Caki2 (cell line): ENCODE data around the gene NUP188. TPM values are rescaled to one million over a fixed set of nuclear protein-coding genes. Genes with fewer than 3 reads are reported as not detected.

Experiments
- DNase-seq: peaks from one replicate; pipeline ENCODE4 v3.0.0-alpha.2; 2015; ENCODE audit warnings: low read depth
- in situ Hi-C: cut with HindIII; loops from 2 replicates; pipeline ENCODE4 v1.10.0; 2016; ENCODE audit warnings: low sequenced_read_pairs, low pct_unique_long_range_greater_than_20kb, mixed read lengths
- total RNA-seq: library from RNA; depleted of rRNA; stranded (reverse); fragments of >200 nt; shearing (Covaris generic); gene quantifications from 2 replicates; pipeline ENCODE4 v1.2.3, GENCODE V29; 2014; ENCODE audit warnings: low replicate concordance; rRNA removed

The NUP188 gene, protein sequence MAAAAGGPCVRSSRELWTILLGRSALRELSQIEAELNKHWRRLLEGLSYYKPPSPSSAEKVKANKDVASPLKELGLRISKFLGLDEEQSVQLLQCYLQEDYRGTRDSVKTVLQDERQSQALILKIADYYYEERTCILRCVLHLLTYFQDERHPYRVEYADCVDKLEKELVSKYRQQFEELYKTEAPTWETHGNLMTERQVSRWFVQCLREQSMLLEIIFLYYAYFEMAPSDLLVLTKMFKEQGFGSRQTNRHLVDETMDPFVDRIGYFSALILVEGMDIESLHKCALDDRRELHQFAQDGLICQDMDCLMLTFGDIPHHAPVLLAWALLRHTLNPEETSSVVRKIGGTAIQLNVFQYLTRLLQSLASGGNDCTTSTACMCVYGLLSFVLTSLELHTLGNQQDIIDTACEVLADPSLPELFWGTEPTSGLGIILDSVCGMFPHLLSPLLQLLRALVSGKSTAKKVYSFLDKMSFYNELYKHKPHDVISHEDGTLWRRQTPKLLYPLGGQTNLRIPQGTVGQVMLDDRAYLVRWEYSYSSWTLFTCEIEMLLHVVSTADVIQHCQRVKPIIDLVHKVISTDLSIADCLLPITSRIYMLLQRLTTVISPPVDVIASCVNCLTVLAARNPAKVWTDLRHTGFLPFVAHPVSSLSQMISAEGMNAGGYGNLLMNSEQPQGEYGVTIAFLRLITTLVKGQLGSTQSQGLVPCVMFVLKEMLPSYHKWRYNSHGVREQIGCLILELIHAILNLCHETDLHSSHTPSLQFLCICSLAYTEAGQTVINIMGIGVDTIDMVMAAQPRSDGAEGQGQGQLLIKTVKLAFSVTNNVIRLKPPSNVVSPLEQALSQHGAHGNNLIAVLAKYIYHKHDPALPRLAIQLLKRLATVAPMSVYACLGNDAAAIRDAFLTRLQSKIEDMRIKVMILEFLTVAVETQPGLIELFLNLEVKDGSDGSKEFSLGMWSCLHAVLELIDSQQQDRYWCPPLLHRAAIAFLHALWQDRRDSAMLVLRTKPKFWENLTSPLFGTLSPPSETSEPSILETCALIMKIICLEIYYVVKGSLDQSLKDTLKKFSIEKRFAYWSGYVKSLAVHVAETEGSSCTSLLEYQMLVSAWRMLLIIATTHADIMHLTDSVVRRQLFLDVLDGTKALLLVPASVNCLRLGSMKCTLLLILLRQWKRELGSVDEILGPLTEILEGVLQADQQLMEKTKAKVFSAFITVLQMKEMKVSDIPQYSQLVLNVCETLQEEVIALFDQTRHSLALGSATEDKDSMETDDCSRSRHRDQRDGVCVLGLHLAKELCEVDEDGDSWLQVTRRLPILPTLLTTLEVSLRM (N-terminal part only)
- 19.6 and 22.3 TPM in 2 replicates for total RNA-seq

DNA sequence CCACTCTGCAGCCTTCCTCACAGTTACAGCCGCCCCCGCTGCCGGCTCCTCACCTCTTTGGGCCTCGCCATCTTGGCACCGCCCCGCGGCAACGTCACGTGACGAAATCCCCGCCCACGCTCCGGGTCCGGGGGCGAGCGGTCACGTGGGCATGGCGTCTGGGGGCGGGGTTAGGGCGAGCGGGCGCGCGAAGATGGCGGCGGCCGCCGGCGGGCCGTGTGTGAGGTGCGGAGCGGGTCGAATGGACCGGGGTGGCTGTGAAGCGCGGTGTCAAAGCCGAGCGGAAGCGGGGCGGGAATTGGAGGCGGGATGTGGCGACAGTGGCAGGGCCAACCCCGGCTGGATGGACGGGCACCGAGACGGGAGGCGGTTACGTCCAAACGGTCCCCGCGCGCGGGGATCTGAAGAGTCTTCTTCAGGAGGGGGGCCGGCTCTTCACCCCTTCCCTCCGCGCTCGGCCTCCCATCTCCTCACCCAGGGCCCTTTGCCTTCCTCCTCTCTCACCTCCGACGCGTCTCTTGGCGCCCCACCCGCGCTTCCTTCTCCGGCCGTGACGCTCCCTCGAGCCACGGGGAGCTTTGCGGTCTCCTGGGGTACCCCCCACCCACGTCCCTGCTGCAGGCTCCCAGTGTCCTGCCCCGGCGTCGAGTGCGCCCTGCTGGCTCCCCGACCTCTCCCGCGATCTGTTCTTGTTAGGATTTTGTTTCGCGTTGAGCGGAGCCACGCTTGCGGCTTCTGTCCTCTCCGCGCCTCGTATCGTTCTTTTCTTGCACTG is at the start of gene NUP188, which contains the start of gene DOLK:
NUP188 (plus strand) TSS at position 173 of the 775 bp plus-strand sequence; CDS start at position 194, 21 bp downstream.
DOLK (minus strand) TSS at position 77 of the 775 bp plus-strand sequence. CDS start 300 bp downstream, outside the sequence.
- DNase-seq = peak; percentile 82
- in situ Hi-C loops = no loop called here

DNA sequence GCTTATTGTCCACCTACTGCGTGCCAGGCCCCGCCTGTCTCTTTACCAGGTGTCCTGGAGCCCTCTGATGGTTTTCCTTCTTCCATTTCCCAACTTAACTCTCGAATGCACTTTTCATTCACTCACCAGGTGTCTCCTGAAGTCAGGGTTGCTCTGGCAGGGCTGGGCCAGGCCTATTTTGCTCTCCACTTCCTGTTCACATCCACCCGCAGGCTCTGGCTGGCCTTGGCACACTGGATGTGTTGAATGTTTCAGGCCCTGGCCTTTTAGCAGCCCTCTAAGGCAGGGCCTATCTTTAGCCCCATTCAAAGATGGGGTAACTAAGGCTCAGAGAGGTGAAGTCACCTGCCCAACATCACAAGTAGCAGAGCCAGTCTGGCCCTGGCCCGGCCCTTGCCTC is 49.1 kb upstream of the NUP188 start:
- in situ Hi-C loops = no loop called here

DNA sequence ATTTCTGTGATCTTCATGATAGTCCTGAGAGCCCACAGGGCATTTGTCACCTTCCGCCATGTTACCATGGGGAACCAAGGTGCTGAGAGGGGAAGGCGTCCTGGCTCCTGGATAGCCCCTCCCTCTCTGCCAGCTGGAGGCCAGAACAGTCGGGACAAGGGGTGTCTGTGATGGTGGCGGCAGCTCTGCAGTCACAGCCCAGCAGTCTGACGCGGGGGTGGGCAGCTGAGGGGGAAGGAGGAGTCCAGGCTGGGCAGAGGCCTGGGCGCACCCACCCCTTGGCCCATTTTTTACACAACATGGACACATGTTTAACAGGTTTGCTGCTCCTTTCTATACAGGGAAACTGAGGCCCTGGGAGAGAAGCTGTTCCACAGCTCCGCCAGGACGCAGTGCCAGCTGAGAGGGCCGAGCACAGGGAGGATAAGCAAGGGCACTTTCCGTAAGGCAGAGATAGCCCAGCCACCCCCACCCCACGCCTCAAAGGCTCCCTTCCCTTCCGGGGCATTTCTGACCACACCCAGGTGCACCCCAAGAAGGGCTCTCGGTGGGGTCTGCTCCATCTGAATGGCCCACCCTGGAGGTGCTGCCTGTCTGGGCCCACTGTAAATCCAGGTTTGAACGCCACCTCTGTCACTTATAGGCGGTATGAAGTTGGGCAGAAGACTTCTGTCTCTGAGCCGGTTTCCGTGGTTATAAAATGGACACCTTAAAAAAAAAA is 48.5 kb upstream of the NUP188 start:
- no peak for DNase-seq
- in situ Hi-C loops = no loop called here

More for the DNA sequence above, 49.1 kb upstream of the NUP188 start:
- no peak for DNase-seq

DNA sequence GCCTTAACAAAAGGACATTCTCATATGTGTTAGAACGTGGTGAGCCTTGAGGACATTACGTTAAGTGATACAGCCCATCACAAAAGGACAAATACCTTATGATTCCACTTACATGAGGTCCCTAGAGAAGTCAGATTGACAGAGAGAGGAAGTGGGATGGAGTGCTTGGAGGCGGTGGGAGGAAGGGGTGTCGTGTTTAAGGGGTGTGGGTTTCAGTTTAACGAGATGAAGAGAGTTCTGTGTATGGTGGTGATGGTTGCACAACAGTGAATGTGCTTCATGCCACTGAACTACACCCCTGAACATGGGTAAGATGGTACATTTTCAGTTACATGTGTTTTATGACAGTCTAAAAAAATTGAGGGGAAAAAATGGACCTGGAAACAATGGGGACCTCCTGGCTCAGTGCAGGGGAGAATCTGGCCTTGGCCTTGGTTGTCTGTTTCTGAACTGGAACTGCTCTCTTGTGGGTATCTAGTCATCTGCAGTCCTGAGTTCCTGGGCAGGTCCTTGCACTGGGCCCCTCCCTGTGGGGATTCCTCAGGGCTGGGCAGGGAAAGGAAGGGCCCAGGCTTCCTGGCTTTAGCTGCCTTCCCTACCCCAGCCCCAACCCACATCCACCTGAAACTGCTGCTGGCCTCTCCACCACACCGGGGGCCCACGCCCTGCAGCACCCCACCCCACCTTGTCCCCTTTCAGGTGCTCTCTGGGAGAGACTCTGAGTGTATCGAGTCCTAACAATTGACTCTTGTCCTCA is 47.8 kb upstream of the NUP188 start:
- in situ Hi-C loops = no loop called here
- DNase-seq = no peak

DNA sequence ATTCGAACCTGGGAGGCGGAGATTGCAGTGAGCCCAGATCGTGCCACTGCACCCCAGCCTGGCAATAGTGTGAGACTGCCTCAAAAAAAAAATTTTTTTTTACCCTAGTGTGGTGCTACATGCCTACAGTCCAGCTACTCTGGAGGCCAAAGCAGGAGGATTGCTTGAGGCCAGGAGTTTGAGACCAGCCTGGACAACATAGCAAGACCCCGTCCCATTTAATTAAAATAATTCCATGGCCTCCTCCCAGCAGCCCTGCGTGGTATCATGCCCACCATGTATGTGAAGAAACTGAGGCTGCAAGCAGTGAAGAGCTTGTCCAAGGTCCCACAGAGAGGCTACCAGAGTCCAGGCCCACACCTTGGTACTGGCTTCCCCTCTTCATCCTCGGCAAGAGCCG is 46.1 kb upstream of the NUP188 start:
- DNase-seq = no peak
- in situ Hi-C loops = no loop called here

DNA sequence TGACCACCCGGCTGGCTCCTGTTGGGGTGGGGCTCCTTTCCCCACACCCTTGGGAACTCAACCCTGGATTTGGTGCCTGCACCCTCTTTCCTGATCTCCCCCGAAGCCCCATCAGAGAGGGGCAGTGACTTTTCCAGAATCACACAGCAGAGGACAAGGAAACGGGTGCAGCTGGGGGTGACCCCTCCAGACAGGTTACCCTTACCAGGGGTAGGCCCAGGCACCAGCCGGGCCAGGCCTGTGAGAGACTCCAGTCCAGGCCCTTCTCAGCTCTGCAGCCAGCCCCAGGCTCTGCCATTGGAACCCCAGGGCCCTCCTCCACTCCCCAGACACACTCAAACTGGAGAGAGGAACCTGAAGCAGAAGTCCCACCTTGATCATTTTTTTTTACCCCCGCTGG is 45.7 kb upstream of the NUP188 start:
- DNase-seq = no peak
- in situ Hi-C loops = no loop called here

DNA sequence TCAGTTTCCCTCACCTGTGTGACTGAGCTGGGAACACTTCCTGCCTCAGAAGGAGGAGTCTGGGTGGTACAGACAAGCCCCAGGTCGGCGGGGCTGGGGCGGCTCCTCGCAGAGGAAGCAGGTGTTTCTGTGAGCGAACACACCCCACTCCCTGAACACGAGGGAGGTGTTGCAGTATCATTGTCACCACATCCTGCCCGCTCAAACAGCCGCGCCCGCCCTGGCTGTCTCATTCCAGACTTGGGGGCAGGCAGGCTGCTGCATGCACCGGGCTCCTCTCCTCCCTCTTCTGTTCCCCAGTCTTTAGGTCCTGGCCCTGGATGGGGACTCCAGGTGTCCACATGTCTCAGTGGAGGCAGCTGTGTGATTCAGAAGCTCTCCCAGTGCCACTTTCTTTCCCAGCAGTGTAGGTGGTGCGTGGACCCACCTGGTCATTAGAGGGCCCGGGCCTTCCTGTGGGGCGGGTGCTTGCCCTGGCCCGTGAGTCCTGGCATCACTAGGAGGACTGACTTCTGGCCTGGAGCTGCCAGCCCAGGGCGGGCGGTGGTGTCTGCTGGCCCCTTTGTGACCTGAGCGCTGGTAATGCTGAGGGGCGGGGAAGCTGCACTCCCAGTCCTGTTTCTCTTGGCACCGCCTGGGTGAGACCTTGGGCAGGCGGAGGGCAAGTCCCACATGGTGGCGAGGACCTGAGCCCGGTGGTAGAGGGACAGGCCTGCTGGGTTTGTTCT is 45.0 kb upstream of the NUP188 start:
- in situ Hi-C loops = no loop called here
- DNase-seq = peak; percentile 29

DNA sequence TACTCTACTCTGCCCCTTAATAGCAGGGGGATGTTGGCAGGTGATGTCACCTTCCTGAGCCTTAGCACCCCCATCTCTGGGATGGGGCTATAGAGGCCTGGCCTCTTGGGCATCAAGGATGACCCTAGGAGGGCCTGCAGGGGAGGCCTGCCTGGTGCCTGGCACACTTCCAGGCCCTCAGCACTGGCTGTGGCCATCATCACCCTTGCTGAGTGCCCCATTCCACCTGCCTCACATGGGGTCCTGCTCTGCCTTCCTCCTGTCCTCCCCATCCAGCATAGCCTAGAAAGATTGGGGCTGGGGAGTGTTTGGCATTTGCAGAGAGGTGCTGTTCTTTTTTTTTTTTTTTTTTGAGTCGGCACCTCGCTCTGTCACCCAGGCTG is 44.4 kb upstream of the NUP188 start:
- DNase-seq = no peak
- in situ Hi-C loops = no loop called here

DNA sequence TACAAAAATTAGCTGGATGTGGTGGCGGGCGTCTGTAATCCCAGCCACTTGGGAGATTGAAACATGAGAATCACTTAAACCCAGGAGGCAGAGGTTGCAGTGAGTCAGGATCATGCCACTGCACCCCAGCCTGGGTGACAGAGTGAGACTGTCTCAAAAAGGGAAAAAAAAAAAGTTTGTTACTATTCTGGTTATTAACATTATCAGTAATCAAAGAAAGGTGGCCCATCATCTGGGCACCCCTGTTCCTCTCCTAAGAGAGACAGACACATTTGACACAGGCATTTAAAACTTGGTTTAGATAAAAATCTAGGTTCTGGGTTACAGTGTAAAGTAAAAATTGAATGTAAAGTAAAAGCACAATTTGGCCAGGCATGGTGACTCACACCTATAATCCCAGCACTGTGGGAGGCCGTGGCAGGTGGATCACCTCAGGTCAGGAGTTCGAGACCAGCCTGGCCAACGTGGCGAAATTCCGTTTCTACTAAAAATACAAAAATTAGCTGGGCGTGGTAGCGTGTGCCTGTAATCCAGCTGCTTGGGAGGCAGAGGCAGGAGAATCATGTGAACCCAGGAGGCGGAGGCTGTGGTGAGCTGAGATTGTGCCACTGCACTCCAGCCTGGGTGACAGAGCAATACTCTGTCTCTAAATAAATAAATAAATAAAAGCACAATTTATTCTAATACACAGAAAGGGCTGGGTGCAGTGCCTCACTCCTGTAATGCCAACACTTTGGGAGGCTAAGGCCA is 43.5 kb upstream of the NUP188 start:
- no peak for DNase-seq
- in situ Hi-C loops = no loop called here

DNA sequence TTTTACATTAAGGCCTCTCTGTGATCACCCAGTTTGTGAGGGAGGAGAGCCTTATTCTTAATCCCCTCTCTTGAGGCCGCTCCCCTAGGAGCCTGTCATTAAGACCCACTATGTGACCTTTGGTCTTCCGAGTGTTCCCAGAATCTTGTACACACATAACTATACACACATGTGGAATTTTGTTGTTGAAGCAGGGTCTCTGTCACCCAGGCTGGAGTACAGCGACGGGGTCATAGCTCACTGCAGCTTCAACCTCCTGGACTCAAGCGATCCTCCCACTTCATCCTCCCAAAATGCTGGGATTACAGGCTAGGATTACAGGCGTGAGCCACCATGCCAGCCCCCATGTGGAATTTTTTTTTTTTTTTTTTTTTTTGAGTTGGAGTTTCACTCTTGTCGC is 41.5 kb upstream of the NUP188 start:
- in situ Hi-C loops = no loop called here
- no peak for DNase-seq

DNA sequence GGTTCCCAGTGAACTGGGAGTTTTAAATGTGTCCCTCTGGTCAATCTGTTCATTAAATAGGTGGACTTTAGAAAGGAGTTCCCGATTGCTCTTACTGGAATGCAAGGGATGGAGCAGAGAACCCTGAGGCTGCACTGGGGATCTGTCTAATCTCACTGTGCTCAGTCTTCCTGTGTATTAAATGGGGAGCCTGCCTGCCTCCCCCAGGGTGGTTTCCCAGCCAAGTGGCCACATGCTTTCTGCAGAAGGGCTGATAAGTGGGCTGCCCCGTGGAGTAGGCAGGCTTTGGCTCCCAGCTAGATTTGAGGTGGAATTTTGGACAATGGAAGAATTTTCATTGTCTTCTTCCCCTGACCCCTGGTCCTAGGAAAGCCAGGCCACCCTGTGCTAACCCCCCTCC is 40.8 kb upstream of the NUP188 start:
- DNase-seq = no peak
- in situ Hi-C loops = no loop called here

DNA sequence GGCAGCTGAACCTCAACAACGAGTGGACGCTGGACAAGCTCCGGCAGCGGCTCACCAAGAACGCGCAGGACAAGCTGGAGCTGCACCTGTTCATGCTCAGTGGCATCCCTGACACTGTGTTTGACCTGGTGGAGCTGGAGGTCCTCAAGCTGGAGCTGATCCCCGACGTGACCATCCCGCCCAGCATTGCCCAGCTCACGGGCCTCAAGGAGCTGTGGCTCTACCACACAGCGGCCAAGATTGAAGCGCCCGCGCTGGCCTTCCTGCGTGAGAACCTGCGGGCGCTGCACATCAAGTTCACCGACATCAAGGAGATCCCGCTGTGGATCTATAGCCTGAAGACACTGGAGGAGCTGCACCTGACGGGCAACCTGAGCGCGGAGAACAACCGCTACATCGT is 39.1 kb upstream of the NUP188 start:
- in situ Hi-C loops = no loop called here
- no peak for DNase-seq

DNA sequence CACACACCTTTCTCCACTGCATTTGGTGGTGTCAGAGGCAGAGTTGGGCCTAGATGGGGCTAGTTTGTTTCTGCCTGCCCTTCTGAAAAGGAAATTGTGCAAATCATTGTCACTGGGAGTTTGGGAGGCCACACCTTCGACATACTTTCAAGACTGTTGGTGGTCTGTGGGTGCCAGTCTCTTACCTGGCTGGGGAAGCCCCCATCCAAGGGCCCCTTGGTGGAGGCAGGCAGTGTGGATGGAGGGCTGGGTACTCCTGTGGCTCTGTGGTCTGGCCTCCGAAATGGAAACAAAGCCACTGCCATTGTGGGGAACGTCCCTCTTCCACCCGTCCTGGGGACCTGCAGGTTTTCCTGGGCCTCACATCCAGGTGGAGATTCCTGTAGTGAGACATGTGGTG is 37.6 kb upstream of the NUP188 start:
- no peak for DNase-seq
- in situ Hi-C loops = no loop called here

DNA sequence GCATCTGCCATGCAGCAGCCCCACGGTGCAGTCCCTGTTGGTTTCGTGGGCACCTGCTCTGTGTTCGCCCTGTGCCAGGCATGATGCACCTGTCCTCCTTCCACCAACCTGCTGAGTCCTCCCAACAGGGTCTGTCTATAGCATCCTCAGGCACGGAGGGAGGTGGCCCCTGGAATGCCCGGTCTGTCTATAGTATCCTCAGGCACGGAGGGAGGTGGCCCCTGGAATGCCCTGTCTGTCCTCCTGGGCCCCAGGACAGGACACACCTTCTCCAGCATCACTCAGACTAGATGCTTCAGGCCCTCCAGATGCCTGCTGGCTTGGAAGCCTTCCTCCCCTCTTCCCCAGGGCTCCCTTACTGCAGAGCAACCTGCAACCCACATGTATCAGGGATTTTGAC is 36.6 kb upstream of the NUP188 start:
- in situ Hi-C loops = no loop called here
- no peak for DNase-seq

DNA sequence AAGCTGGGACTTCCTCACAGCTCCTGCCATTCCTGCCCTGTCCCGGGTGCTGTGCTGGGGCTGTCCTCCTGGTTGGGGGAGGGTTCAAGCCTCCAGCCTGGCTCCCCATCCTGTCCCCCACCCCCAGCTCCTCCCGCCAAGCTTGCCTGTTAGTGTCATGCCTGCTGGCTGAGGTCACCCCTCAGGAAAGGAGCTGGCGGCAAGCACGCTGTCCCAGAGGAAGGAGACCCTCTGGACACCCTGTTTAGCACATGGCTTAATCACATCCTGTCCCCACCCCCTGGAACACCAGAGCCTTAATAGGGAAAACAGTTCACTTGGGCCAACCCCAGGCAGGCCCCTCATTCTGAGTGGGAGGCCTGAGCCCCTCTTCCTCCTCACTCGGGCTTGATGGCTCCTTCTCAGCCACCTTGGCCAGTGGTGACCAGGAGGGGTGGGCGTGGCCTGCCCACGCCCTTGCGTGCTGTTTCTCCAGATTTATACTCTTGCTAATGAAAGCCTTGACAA is 35.9 kb upstream of the NUP188 start:
- in situ Hi-C loops = no loop called here

More for the DNA sequence above, 35.9 kb upstream of the NUP188 start:
- no peak for DNase-seq
